Stimulated activated CD8-positive, alpha-beta memory T cell treated with anti-CD3 and anti-CD28 coated beads, Interleukin-4, amount 100 ng/mL, for 48 hours (primary cell): ENCODE measurements around the gene GNA14.
"Not testable (repeated sequence)": the region's sequence is repeated elsewhere in the genome, so short reads cannot be mapped to it uniquely, and the experiment has no call there.

Source experiments
- DNase-seq: peaks from one replicate; pipeline ENCODE4 v3.0.0-alpha.2; 2020

GNA14 gene

DNA sequence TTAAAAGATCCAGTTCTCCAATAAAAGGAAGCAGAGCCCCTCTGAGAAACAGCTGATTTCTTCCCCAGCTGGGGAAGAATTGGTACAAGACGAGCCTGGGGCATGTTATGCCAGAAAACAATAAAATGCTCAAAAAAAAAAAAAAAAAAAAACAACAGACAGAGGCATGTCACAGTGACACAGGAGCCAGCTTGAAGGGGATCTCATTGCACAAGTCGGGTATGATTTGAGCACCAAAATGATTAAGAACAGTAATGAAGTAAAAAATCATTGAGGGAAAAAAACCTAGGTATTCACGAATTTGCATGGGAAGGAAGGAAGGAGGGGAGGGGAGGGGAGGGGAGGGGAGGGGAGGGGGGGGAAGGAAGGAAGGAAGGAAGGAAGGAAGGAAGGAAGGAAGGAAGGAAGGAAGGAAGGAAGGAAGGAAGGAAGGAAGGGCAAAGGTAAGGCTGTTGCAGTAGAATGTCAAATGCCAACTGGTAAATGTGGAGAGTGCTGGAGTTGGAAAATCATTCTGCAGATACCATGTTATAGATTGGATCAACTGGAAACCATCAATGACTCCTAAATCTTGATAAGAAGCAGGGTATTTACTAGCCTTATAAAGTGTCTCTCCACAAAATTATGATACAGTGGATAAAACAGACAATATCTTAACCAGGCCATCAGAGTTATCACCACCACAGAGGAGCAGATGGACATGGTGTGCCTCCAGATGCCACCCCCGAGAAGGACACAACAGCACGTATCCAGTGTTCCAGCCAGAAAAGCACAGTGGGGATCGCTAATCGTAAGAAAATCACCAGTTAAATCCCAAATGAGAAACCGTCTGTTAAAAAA, 7.2 kb downstream of the GNA14 start:
- DNase-seq: no peak

DNA sequence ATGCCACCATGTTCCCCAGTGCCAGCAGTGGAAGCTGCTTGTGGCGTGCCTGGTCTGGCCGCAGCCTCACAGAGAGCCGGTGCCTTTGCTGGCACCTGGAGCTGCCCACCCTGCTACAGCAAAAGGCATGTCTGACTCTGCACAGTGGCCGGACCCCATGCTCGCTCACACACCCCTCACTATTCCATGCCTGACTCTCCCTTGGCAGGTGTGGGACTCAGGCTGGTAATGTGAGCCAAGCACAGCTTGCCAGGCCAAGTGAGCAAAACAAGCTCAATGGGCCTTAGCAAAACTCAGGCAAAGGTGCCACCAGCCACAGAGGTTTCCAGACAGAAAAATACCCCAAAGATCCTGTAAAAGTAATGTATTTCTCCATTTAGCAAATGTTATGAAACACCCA, 15.5 kb downstream of the GNA14 start:
- DNase-seq: no peak

DNA sequence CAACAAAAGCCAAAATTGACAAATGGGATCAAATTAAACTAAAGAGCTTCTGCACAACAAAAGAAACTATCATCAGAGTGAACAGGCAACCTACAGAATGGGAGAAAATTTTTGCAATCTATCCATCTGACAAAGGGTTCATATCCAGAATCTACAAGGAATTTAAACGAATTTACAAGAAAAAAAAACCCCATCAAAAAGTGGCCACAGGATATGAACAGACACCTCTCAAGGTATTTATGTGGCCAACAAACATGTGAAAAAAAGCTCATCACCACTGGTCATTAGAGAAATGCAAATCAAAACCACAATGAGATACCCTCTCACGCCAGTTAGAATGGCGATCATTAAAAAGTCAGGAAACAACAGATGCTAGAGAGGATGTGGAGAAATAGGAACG, 19.3 kb downstream of the GNA14 start:
- DNase-seq: not testable (repeated sequence)

DNA sequence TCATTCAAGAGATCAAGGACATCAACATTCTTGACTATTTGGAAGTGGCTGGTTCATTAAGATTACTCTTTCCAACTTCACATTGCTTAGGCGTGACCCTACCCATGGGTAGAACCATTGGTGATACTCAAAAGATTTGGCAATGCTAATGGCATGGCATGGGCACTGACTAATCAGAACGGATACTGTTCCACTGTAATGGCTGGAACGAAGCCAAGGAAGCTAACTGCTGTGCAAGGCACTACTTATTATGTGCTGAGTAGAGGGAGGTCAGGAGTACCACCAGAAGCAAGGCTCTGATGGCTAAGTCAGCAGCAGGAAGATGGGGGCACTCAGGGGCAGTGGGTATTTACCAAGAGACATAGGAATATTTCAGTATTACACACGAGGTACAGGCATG, 31.9 kb downstream of the GNA14 start:
- no peak for DNase-seq

DNA sequence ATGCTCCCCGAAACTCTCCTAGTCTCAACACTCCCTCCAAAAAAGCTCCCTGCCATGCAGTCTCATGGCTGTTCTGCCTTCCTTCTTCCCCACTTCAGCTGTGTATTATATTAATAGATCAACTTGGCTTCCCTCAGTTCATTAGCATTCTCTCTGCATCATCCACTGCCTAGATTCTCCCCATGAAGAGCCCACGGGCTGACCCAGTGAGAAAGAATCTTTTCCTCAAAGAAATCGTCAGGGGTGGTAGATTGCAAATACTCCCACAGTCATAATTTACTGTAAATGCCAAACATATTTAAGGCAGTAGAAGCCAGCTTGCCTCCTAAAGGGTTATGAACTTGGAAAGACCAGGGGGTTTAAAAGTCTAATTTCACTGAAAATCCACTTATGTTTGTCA, 33.5 kb downstream of the GNA14 start:
- no peak for DNase-seq

DNA sequence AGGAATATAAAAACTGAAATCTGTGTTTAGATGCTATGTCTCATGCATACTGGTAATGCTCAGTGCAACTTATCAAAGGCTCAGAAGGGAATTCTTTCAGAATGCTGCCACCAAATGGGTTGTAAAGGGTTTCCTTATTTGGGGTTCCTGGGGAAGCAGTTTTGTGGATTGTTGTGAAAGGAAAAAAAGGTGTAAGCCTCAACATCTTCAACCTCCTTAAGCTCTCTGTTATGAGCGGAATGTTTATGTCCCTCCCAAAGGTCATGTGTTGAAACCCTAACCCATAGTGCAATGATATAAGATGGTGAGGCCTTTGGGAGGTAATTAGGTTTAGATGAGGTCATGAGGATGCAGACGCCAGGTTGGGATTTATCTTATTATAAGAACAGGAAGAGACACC, 41.6 kb downstream of the GNA14 start:
- no peak for DNase-seq

DNA sequence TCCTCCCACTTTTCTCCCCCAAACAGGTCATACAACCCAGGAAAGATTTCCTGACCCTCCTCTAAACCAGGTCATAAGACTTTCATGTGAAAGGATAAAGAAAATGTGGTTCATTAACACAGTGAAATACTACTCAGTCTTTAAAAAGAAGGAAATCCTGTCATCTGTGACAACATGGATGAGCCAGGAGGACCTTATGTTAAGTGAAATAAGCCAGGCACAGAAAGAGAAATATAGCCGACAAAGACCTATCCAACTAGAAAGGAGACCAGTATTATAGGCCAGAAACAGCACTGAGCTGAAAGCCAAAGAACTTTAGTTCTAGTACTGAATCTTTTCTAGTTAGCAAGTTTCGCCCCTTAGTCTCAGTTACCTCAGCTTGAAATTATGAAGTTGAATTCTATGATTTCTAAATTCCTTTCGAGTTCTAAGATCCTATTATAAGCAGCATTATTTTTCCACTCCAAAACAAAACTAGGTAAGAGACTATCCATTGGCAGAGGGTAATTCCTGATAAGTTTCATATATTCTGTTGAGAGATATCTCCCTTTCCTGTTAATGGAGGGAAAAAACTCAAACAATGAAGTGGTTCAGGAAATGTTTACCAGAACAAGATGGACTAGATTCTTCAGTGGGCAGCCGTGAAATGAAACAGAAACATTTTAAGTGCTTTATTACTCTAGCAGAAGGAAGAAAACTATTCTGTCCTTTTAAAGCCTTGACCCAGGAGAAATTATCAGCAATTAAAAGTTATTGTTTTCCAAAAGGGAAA, 42.5 kb downstream of the GNA14 start:
- DNase-seq: no peak

DNA sequence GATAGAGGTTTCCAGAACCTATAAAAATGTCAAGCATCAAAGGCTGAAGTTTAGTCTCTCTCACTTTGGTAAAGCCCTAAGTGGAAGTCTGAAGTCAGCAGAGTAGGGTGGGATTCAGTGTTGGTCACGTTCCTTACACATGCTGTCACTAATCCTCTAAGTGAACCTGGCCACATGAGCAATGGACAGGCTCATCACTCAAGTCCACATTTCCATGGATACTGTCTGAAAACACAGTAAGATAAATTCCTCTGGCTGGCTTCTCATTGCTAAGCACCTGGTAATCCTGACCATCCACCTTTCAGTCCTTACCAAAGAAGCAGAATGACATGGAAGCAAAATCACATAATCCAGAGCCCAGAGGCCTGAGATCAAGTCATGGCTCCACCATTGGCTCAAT, 43.8 kb downstream of the GNA14 start:
- no peak for DNase-seq

DNA sequence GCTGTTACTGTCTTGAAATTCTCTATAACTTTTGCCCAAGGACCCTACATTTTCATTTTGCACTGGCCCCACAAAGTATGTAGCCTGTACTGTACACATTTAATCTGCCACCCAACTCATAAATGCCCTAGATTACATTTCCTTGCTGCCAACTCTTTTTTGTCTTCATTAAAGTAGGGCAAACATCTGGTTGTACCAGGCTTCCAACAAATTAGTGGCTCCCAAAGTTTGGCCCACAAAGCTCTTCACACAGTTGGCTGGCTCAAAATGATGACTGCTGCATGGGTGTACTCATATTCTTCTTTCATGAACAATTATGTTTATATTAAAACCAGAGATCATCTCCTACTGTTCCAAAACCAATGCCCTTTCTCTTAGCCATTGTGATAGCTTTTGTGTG, 45.3 kb downstream of the GNA14 start:
- DNase-seq: no peak

DNA sequence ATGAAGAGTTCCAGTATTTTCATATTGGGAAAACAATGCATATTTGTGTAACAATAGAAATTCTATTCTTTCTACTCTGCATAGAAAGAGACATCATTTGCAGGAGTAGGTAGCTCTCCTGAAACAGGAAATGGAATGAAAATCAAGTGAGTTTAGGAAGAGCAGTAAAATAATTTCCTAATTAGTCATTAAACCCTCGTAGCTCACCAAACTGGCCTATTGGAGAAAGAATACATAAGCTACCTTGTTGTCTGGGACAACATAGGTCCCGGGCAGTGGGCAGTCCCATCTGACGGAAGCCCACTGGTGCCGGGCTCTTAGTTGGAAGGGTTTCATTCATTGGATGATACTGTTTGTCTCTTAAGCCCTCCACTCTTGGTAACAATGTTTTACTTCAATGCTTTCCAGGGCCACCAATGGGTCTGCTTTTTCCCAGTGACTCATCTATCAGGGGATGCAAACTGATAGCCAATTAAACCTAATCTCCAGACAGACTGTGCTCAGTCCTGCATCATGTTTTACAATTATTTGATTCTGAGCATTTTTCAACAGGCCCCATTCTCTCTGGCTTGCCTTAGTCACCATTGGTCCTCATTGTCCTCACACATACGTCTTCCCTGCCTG, 46.5 kb downstream of the GNA14 start:
- no peak for DNase-seq

DNA sequence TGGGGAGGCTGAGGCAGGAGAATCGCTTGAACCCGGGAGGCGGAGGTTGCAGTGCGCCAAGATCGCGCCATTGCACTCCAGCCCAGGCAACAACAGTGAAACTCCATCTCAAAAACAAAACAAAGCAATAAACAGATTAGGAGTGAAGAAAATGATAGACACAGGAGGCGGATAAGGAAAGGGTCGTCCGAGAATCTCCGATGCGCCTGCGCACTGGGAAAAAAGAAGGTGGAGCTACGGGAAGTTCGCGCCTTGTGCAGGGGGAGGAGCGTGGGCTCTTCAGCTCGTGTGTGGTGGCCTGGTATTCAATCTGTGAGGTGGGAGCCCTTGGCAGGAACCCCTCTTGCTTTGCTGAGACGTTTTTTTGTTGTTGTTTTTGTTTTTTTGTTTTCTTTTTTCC, 47.3 kb downstream of the GNA14 start:
- no peak for DNase-seq

DNA sequence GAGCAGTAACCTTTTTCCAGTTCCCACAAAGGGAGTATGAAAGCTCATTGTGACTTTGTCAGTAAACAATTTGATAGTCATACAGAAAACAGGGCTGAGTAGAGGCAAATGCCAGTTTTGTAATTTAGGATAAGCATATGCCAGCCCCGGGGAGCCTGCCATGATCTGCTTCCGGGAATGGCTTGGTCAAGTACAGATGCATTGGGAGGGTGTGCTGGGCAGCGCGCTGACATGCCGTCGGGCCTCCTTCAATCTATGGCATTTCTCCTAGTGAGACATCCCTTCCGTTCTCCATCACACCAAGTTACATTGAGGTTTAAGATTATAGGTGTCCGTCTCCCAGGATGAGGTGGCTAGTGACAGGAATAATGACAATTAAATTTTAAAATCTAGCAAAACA, 48.6 kb downstream of the GNA14 start:
- no peak for DNase-seq

DNA sequence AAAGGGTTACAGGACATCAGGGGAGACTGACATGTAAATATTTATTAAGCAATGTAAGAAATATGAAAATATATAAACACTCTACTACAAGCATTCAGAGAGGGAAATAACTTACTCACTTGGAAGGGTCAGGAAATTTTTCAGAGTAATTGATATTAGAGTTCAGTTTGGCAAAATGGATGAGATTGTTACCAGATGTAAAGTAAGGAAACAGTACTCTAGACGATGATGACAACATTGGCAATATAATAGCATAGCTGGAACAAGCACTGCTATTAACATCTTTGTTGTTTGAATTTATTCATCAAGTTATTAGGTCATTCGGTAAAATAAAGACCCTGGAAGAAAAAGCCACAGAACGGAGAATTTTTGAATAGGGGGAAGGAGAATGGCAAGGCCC, 49.1 kb downstream of the GNA14 start:
- DNase-seq: no peak

DNA sequence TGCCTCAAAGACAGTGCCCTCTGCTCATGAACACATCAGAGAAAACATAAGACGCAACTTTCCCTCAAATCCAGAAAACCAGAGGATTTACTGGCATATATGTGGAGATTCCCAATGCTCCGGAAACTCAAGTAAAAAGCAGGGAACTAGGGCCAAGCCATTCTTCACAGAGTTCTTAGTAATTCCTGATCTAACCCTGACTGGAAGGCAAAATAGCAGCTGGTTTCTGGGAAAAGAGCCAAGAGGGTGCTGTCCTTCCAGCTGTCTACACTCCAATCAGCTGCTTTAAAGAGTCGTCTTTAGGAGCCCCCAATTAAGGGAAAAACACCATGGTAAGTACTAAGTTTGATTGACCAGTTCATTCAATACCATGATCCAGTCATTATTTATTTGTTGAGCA, 49.6 kb downstream of the GNA14 start:
- no peak for DNase-seq

DNA sequence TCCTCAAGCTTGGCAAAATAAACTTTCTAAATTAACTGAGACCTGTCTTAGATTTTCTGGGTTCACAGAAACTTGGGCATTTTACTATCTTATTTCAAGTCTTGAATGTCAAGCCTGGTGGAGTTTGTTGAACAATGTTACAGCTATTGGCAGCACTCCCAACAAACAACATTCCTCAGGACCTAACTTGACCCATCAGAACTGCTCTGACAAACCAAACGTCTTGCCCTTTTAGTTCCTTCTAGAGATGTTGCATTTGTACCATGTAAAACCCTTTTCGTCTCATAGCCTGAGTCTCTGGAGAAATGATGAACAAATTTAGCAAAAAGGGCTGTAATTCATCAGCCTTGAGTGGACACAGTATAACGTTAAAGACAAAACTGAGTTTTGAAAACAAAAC, 51.1 kb downstream of the GNA14 start:
- DNase-seq: no peak

DNA sequence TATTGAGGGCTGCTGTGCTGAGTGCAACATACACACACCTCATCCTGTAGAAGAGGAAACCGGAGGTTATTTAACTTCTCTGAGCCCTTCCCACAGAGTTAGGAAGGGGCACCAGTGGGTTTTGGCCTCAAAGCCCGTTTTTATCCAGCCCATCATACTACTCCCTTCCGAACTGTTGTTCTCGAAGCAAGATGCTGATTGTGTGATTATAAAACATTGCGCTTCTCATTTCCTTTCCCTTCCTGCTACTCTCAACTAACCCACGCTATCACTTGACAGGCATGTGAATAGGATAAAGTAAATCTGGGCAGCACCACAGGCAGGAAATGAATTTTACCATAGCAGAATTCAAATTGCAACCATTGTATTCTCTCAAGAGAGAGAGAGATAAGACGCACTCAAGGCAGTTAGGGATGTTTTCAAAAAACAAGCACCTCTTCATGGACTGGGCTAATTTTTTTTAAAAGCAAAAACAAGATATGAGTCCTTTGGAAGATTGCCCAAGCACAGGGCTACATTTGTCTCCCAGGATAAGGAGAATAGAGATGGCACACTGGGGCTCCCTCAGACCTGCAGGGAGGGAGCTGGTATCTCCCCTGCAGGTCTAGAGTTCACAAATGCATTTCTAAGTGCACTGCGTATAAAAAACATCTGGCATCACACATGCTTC, 52.6 kb downstream of the GNA14 start:
- DNase-seq: no peak

DNA sequence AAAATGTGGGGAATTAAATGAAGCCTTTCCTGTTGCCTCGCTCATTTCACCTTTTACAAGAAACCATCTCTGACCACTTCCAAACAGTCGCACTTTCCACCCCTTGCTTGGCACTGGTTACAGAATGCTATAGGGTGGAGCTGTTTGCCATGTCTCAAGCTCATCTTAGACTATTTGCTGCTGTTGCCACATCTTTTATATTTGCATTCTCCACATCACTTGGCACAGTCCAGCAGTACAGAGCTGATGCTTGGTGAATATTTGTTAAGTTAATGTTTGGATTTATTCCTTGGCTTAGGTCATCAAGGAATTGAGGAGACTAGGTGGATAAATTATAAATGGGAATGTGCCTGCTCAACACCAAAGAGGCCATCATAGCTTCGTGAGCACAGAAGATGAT, 53.2 kb downstream of the GNA14 start:
- DNase-seq: no peak

DNA sequence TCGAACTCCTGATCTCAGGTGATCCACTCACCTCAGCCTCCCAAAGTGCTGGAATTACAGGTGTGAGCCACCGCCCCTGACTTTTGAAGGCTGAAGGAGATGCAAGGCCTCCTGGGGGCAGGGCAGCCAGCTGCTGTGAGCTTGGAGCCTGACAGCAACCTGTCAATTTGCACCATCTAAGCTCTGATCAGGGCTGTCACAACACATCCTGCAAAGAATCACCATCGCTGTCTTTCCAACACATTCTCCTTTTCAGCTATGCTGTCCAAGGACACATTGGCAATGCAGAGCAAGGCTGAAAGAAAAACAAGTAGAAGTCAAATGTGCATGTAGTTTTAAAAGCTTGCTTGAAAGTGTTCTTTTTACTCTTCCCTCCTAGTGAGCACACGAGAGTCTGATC, 54.6 kb downstream of the GNA14 start:
- no peak for DNase-seq

DNA sequence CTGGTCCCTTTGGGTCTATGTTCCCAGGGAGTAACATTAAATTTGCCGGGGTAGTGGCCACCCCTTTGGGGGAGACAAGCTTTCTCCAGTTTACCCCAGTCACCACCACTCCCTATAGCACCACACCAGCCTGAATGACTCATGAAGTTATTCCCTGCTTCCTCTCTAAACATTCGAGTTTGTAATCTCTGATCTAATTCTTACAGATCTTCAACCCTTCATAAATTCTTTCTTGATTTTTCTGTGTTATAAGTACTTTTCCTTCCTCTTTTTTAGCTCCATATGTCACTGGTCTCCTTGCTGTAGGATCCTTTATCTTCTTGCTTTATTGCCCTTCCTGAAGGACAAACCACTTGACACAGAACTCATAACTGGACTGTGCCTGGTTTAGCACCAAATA, 55.6 kb downstream of the GNA14 start:
- no peak for DNase-seq

DNA sequence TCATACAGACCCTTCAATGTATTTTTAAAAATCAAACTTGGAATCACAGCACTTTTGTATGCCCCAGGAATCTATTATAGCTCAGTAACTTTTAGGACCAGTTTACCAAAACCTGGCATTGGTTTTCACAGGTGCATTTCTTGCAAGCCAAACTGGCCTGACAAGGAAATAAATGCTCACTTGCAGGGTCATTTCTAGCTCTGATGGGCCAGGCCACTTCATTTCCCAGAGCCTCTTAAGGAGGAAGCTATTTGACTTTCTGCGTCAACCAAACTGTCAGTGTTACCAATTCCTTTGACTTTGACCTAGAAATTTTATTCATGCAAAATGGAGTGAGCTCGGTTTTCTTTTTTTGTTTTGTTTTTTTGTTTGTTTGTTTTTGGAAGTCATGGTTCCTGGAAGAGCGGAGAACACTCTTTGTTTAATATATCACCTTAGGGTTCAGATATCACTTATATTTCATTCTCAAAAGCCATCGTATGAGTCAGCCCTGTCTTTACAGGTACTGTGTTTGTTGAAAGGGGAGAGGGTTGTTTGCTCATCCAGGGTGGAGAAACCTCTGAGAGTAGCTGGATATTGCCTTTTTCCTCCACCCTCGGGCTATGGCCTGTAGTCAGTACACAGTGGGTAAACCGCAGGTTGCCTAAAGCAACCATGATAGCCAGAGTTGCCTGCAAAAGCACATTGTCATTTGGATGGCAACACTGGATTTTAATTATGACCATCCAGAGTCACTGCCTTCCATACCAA, 58.9 kb downstream of the GNA14 start:
- DNase-seq: no peak

DNA sequence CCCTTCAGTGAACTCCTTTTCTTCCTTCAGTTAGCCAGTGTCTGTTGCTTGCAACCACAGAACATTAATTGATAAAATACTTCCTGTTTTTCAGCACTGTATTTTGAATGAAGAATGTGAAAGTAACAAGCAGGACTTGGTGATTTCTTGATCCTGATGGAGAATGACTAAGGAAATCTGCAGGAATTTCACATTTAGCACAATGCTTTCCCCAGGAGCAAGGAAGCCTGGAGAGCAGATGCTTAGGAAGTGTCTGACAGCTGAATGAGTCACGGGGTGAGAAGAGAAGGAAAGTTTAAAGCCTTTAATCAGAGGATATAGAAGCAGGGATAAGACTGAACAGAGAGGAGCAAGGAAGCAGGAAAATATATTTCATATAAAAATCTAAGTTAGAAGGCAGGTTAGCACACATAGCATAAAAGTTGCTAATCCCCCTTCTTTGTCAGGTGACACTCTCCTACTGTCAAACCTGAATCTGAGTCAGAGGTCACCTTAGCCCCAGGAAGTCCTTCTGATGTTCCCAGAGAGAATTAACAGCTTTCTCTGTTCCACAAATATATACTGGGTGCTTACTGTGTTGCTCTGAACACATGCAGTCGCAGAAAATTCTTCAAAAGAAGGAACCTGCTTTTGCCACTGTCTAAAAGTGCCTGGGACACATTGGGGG, 59.7 kb downstream of the GNA14 start:
- DNase-seq: no peak

DNA sequence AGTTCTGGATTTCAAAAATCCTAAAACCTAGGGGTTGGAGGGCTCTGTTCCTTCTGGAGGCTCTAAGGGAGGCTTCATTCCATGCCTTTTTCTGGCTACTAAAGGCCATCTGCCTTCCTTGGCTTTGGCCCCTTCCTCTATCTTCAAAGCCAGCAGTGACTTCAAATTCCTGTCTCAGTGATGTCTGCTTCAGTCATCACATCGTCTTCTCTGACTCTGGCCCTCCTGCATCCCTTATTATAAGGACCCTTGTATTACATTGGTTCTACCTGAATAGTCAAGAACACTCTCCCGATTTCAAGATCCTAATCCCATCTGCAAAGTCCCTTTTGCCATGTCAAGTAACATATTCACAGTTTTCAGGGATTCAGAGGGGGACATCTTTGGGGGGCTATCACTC, 60.3 kb downstream of the GNA14 start:
- DNase-seq: no peak
